ENCODE measurements around the gene PLXNA4. TPM values are rescaled to one million over a fixed set of nuclear protein-coding genes. Genes with fewer than 3 reads are reported as not detected.

Gene PLXNA4
- total and polyA plus RNA-seq, 4 donors: 0.04 to 1.1 (median 0.41) TPM

- 91% methylated on average over 3 of the region's 3 CpGs for WGBS
- no peak overlapping the region for H3K27ac ChIP-seq (ENCODE audit: low read depth in 1 of 2, low read length in 2 of 2)
- no peak overlapping the region for H3K9ac ChIP-seq (ENCODE audit: low read depth in 1 of 2, low read length in 2 of 2)
- no peaks in the 10 kb centered on the region for H3K9me3 ChIP-seq (ENCODE audit: control insufficient read depth in 4 of 4, low read length in 3 of 4)
- H3K27me3 ChIP-seq (ENCODE audit: control insufficient read depth in 4 of 4, insufficient read depth in 4 of 4, low read length in 3 of 4): no peaks in the 10 kb centered on the region
- no peak for TF ChIP-seq TAF1 (conservative IDR thresholded peaks at IDR 0.05)
- TF ChIP-seq, protein P1, sequence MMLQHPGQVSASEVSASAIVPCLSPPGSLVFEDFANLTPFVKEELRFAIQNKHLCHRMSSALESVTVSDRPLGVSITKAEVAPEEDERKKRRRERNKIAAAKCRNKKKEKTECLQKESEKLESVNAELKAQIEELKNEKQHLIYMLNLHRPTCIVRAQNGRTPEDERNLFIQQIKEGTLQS (IDR thresholded peaks at IDR 0.05): no peak
- peaks cover 0 to 34% (median 17%) of the 10 kb centered on the region in 4 donors for H3K4me1 ChIP-seq (ENCODE audit: control insufficient read depth in 4 of 4, insufficient read depth in 4 of 4, low read length in 3 of 4)
- H3K4me3 ChIP-seq (ENCODE audit: low read depth in 1 of 3, low read length in 3 of 3): no peak overlapping the region
- H3K36me3 ChIP-seq (ENCODE audit: control insufficient read depth in 4 of 4, insufficient read depth in 3 of 4, low read depth in 1 of 4, low read length in 3 of 4): no peaks in the 10 kb centered on the region
- DNase-seq (ENCODE audit: low spot score): no peak
Observed at GRCh38 chr7:132404261-132404660, 172.0 kb downstream of the PLXNA4 start.

DNA sequence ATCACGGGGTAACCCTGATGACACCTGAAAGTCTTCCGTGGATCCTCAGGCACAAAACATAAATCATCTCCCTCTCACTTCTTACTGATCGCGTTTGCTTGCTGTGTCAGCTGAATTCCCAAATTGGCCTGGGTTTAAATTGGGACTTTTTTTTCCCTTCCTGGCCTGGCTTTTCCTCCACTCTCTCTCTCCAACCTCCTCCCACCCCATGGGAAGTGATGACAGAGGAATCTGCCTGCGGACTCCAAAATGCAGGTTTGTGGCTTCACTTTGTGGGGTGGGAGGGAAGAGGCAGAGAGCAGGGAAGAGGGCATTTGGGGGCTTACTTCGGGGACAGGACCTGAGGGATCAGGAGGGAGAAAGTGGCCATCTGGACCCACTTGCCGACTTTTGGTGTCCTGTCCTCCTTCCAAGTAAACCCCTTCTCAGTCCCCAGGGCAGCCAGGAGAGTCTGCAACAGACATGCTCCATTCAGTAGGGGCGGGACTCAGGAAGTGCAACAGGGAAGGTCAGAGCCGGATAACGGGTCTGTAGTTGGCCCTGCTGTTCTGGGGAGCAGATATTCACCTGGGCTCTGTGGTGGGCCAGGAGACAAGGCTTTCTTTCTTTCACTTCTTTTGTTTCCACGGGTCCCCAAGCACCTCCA is 172.7 kb downstream of the PLXNA4 start:
- no peak for DNase-seq (ENCODE audit: low spot score)
- Histone ChIP-seq H3K9ac (ENCODE audit: low read depth in 1 of 2, low read length in 2 of 2) (no peak overlapping the region), H3K36me3 (ENCODE audit: control insufficient read depth in 4 of 4, insufficient read depth in 3 of 4, low read depth in 1 of 4, low read length in 3 of 4) (no peaks in the 10 kb centered on the region), H3K27ac (ENCODE audit: low read depth in 1 of 2, low read length in 2 of 2) (no peak overlapping the region), H3K27me3 (ENCODE audit: control insufficient read depth in 4 of 4, insufficient read depth in 4 of 4, low read length in 3 of 4) (no peaks in the 10 kb centered on the region), H3K4me3 (ENCODE audit: low read depth in 1 of 3, low read length in 3 of 3) (no peak overlapping the region), H3K9me3 (ENCODE audit: control insufficient read depth in 4 of 4, low read length in 3 of 4) (no peaks in the 10 kb centered on the region), H3K4me1 (ENCODE audit: control insufficient read depth in 4 of 4, insufficient read depth in 4 of 4, low read length in 3 of 4) (peaks cover 0 to 34% (median 17%) of the 10 kb centered on the region in 4 donors)
- no peak for TF ChIP-seq HNF4G (IDR thresholded peaks at IDR 0.05)
- TF ChIP-seq GABPA (IDR thresholded peaks at IDR 0.05 in 1 of 2, conservative IDR thresholded peaks at IDR 0.05 in 1 of 2): no peak
- TF ChIP-seq FOXA1 (IDR thresholded peaks at IDR 0.05): no peak
- TF ChIP-seq CTCF (IDR thresholded peaks at IDR 0.05; ENCODE audit: low read depth, low read length, missing input control): no peak
- TF ChIP-seq, protein P2, sequence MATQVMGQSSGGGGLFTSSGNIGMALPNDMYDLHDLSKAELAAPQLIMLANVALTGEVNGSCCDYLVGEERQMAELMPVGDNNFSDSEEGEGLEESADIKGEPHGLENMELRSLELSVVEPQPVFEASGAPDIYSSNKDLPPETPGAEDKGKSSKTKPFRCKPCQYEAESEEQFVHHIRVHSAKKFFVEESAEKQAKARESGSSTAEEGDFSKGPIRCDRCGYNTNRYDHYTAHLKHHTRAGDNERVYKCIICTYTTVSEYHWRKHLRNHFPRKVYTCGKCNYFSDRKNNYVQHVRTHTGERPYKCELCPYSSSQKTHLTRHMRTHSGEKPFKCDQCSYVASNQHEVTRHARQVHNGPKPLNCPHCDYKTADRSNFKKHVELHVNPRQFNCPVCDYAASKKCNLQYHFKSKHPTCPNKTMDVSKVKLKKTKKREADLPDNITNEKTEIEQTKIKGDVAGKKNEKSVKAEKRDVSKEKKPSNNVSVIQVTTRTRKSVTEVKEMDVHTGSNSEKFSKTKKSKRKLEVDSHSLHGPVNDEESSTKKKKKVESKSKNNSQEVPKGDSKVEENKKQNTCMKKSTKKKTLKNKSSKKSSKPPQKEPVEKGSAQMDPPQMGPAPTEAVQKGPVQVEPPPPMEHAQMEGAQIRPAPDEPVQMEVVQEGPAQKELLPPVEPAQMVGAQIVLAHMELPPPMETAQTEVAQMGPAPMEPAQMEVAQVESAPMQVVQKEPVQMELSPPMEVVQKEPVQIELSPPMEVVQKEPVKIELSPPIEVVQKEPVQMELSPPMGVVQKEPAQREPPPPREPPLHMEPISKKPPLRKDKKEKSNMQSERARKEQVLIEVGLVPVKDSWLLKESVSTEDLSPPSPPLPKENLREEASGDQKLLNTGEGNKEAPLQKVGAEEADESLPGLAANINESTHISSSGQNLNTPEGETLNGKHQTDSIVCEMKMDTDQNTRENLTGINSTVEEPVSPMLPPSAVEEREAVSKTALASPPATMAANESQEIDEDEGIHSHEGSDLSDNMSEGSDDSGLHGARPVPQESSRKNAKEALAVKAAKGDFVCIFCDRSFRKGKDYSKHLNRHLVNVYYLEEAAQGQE (IDR thresholded peaks at IDR 0.05): no peak
- no peak for TF ChIP-seq RAD21 (IDR thresholded peaks at IDR 0.05)
- TF ChIP-seq SP1 (IDR thresholded peaks at IDR 0.05): no peak
- TF ChIP-seq HNF4A (conservative IDR thresholded peaks at IDR 0.05): no peak
- no peak for TF ChIP-seq MAX (IDR thresholded peaks at IDR 0.05)
- TF ChIP-seq JUND (IDR thresholded peaks at IDR 0.05): no peak
- TF ChIP-seq EGR1 (IDR thresholded peaks at IDR 0.05; ENCODE audit: low read depth in 2 of 2): no peak
- no peak for TF ChIP-seq RXRA (IDR thresholded peaks at IDR 0.05)
- no peak for TF ChIP-seq TAF1 (conservative IDR thresholded peaks at IDR 0.05)
- no peak for TF ChIP-seq FOXA2 (IDR thresholded peaks at IDR 0.05)
- TF ChIP-seq, protein P1 (IDR thresholded peaks at IDR 0.05): no peak
- TF ChIP-seq YY1 (IDR thresholded peaks at IDR 0.05): no peak
- no peak for TF ChIP-seq ZBTB33 (IDR thresholded peaks at IDR 0.05)
- TF ChIP-seq NR2F2 (IDR thresholded peaks at IDR 0.05): no peak
- 74% methylated on average over 11 of the region's 11 CpGs for WGBS
